Measurements from ENCODE around the gene TGM4.

The TGM4 gene

GRCh38 chr3:44954962-44955361, 80.6 kb downstream of the TGM4 start:
- no peak for DNase-seq (ENCODE audit: low spot score)

DNA sequence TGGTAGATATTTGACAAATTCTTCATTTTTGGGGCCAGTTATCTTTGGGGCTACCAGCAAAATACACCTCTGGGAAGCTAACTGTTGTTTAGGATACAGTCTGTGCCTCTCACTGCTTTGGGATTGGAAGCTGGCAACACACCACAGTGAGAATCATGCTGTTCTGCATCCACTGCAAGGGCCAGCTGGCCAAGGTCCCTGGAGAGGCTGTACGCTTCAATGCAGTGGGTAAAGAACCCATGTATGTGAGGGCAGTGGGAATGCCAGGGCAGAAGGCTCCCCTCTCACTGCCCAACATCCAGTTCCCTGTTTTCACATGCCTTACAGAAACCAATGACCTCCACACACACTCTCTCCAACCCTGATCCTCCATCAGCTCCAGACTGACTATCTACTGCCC, 81.5 kb downstream of the TGM4 start:
- no peak for DNase-seq (ENCODE audit: low spot score)

DNA sequence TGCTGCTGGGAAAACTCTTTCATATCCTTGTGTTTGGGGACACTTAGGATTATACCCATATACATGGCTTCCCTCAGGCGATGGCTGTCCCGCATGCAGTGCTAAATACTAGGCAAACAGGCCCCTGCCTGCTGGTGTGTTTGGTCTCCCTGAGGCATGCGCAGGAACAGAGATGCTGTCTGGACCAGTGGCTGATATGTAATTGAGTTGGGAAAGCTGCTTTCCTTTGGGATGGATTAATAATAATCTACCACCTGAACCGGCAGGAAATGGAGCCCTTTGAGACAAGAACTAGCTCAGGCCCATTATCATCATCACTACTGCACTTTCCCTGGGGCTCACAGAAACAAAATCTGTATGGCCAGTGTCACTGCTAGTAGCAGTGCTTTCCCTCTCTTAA, 83.6 kb downstream of the TGM4 start:
- no peak for DNase-seq (ENCODE audit: low spot score)

- no peak for DNase-seq (ENCODE audit: low spot score)
Measured at GRCh38 chr3:44958386-44958785, 84.0 kb downstream of the TGM4 start.

GRCh38 chr3:44960387-44961026, 86.1 kb downstream of the TGM4 start:
- no peak for DNase-seq (ENCODE audit: low spot score)

GRCh38 chr3:44961888-44962287, 87.5 kb downstream of the TGM4 start:
- DNase-seq (ENCODE audit: low spot score), result no peak

DNA sequence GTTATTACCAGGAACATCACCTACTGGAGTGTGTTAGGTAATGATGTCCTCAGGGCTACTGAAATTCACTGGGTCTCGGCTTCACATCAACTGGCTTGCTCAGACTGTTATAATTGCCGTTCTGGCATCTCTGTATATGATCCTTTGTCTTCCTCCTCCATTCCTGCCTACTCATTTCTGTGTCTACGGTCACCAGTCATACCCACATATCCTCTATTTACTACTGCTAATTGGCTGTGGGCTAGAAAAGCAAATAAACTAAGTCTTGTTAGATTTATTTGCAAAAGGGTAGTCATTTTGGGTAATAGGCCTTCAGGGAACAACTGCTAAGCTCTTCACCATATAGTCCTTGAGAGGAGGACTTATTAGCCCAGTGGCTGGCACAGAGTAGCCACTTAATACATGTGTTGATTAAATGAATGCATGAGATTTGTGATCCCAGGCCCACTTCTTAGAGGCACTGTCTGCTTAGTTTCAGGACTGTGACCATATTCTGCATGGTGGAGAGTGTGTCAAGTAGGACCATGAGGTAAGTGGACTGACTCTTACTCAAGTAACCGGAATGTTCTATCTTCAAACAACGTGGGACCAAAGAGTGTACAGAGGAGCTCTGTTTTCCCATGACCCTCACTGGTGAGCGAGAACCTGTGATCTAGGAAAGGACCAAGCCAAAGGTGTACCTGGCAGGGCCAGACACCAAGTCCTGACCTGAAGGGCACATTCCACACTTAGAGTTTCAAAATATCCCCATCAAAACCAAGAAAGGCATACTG, 88.4 kb downstream of the TGM4 start:
- DNase-seq (ENCODE audit: low spot score), result no peak

DNA sequence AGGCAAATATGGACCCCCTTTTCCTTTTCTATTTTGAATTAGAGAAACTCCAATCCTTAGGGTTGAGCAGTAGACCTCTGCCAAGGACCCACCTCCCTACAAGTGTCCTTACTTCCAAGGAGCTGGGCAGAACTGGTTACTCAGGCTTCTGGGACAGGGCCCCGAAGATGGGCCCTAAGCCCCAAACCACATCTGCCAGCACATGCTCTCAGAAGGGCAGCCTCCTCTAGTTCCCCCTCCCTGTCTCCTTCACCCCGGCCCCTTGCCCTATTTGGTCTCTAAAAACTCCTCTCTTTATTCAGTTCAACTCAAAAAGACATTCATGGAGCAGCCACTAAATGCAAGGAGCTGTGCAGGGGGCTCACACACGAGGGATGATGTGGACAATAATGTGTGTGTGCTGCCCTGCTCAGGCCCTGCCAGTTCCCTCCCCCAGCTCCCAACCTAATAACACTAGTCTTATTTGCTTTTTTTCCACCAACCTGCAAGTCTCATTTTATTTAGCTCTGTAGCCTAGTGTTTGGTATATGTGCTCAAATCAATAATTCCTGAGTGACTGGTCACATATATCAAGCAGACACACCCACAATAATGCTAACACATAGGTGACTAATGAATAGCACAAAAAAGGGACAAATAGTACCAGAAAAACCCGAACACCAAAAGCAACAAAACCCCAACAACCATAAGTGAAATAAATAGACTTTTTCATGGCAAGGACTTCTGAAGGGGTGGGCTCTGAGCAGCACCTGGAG, 89.3 kb downstream of the TGM4 start:
- no peak for DNase-seq (ENCODE audit: low spot score)
